Left lung (tissue), 10 donors: Measurements from ENCODE around the gene PCDHA3. TPM values are rescaled to one million over a fixed set of nuclear protein-coding genes. Genes with fewer than 3 reads are reported as not detected.
"Not testable (repeated sequence)": the region's sequence is repeated elsewhere in the genome, so short reads cannot be mapped to it uniquely, and the experiment has no call there.

Source experiments
- ATAC-seq: fragments of 200-7000 bp; cut with Tn5 transposase; one replicate; pipeline ENCODE4 v1.9.1; 2020; ENCODE audit warnings: moderate library complexity
- DNase-seq, 4 donors: peaks; one replicate each; pipeline ENCODE4 v3.0.0-alpha.2; 2013 to 2020
- H3K27ac ChIP-seq, 2 donors: fragments of 200-600 bp; sonication (generic) in 1 of 2; one replicate each; pipeline versions ENCODE4 v1.5.0 to v1.8.0; 2020 to 2021
- H3K27me3 ChIP-seq, 2 donors: fragments of 200-600 bp; sonication (generic) in 1 of 2; one replicate each; pipeline versions ENCODE4 v1.5.0 to v1.8.0; 2020 to 2021
- H3K36me3 ChIP-seq, 2 donors: fragments of 200-600 bp; sonication (generic) in 1 of 2; one replicate each; pipeline versions ENCODE4 v1.5.0 to v1.8.0; 2020 to 2021
- H3K4me1 ChIP-seq, 2 donors: fragments of 200-600 bp; one replicate each; pipeline ENCODE4 v1.8.0; 2021
- H3K4me3 ChIP-seq, 2 donors: fragments of 200-600 bp; sonication (generic) in 1 of 2; one replicate each; pipeline versions ENCODE4 v1.5.0 to v1.8.0; 2020 to 2021; ENCODE audit warnings: mild to moderate bottlenecking in 1 of 2
- H3K9me3 ChIP-seq, 2 donors: fragments of 200-600 bp; sonication (generic) in 1 of 2; one replicate each; pipeline versions ENCODE4 v1.5.0 to v1.8.0; 2020 to 2021
- intact Hi-C, 2 donors: fragments of 100-400 bp; cut with DNase I; formaldehyde crosslinking; loops; one replicate each; pipeline versions ENCODE4 v1.11.2 to v1.14.2; 2022
- polyA plus RNA-seq, 6 donors: library from polyadenylated mRNA; unstranded; fragments of 120-200 nt; gene quantifications; one replicate each; pipeline ENCODE4 v1.2.1, GENCODE V29; 2013; ENCODE audit not compliant: insufficient read length in 6 of 6
- total RNA-seq, 2 donors: library from RNA; stranded (reverse); fragmentation: NEBNext Ultra II Directional; extraction: Animal tissue kit (Norgen Biotek cat#: 25700); gene quantifications; one replicate each; pipeline ENCODE4 v1.2.1, GENCODE V29; 2021
- TF ChIP-seq, protein P1 (sequence below), 2 donors: fragments of 200-600 bp; sonication (generic) in 1 of 2; IDR thresholded peaks; one replicate each; pipeline versions ENCODE4 v1.5.0 to v1.8.0; 2021; ENCODE audit warnings: antibody characterized with exemption in 2 of 2
- donor health status: DM: no; HTN: yes; CAD: no.
- donor health status: DM: no; HTN: no; CAD: no.

The PCDHA3 gene
- total and polyA plus RNA-seq, 8 donors, result 0.21 to 0.73 (median 0.43) TPM

DNA sequence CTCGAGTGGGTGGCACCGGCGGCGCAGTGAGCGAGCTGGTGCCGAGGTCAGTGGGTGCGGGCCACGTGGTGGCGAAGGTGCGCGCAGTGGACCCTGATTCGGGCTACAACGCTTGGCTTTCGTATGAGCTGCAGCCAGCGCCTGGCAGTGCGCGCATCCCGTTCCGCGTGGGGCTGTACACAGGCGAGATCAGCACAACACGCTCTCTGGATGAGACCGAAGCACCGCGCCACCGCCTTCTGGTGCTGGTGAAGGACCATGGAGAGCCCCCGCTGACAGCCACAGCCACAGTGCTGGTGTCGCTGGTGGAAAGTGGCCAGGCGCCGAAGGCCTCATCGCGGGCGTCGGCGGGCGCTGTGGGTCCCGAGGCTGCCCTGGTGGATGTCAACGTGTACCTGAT, 22.6 kb downstream of the PCDHA3 start:
- H3K36me3 ChIP-seq, result no peaks in the 10 kb centered on the region
- H3K27ac ChIP-seq, result no peak overlapping the region
- intact Hi-C loops, result no loop called here
- ATAC-seq, result no peak
- DNase-seq, result peak in 1 of 4 donors; percentile 72
- H3K9me3 ChIP-seq, result peaks cover 0 to 46% of the 10 kb centered on the region in 2 donors
- TF ChIP-seq, protein P1, sequence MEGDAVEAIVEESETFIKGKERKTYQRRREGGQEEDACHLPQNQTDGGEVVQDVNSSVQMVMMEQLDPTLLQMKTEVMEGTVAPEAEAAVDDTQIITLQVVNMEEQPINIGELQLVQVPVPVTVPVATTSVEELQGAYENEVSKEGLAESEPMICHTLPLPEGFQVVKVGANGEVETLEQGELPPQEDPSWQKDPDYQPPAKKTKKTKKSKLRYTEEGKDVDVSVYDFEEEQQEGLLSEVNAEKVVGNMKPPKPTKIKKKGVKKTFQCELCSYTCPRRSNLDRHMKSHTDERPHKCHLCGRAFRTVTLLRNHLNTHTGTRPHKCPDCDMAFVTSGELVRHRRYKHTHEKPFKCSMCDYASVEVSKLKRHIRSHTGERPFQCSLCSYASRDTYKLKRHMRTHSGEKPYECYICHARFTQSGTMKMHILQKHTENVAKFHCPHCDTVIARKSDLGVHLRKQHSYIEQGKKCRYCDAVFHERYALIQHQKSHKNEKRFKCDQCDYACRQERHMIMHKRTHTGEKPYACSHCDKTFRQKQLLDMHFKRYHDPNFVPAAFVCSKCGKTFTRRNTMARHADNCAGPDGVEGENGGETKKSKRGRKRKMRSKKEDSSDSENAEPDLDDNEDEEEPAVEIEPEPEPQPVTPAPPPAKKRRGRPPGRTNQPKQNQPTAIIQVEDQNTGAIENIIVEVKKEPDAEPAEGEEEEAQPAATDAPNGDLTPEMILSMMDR (IDR thresholded peaks at IDR 0.05), result no peak
- no peak overlapping the region for H3K4me3 ChIP-seq
- peaks cover 21 to 79% of the 10 kb centered on the region in 2 donors for H3K27me3 ChIP-seq
- H3K4me1 ChIP-seq, result no peaks in the 10 kb centered on the region

DNA sequence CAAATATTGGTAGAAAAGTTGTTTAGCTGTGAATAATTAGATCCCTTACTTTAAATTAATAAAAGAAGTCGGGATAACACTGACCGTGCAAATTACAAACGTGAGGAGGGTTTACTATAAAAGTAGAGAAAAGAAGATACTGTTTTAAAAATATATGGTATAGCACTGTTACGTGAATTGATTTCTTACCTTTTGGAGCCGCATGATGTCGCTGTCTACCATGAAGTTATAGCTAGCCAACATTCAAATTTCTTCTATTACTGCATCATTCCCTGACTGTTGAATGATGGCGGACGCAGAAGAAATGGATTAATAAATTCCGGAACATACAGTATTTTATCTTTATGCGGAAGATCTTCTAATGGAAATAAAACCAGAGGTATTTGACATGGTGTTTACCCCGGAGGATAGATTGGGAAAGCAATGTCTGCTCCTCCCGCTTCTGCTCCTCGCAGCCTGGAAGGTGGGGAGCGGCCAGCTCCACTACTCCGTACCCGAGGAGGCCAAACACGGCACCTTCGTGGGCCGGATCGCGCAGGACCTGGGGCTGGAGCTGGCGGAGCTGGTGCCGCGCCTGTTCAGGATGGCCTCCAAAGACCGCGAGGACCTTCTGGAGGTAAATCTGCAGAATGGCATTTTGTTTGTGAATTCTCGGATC, 27.0 kb downstream of the PCDHA3 start, which contains the start of gene PCDHA6:
PCDHA6 (plus strand) TSS at position 257 of the 658 bp plus-strand sequence; CDS start at position 389, 132 bp downstream.
- H3K4me3 ChIP-seq, result no peak within 1 kb of the TSS

DNA sequence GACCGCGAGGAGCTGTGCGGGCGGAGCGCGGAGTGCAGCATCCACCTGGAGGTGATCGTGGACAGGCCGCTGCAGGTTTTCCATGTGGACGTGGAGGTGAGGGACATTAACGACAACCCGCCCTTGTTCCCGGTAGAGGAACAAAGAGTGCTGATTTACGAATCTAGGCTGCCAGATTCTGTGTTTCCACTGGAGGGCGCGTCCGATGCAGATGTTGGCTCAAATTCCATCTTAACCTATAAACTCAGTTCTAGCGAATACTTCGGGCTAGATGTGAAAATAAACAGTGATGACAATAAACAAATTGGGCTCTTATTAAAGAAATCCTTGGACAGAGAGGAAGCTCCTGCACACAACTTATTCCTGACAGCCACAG, 27.5 kb downstream of the PCDHA3 start:
- no peak for ATAC-seq
- Histone ChIP-seq H3K27ac (no peak overlapping the region), H3K9me3 (peaks cover 0 to 42% of the 10 kb centered on the region in 2 donors), H3K4me3 (no peak overlapping the region), H3K4me1 (no peaks in the 10 kb centered on the region), H3K36me3 (no peaks in the 10 kb centered on the region), H3K27me3 (peaks cover 21 to 76% of the 10 kb centered on the region in 2 donors)
- TF ChIP-seq, protein P1 (IDR thresholded peaks at IDR 0.05), result no peak
- no peak for DNase-seq
- intact Hi-C loops, result no loop called here

More for the DNA sequence above, 27.0 kb downstream of the PCDHA3 start, which contains the start of gene PCDHA6:
- DNase-seq (no peak), ATAC-seq (peak; percentile 30)
- TF ChIP-seq, protein P1 (IDR thresholded peaks at IDR 0.05), result no peak
- H3K9me3 ChIP-seq, result peaks cover 0 to 48% of the 10 kb centered on the region in 2 donors
- H3K4me1 ChIP-seq, result no peaks in the 10 kb centered on the region
- no peaks in the 10 kb centered on the region for H3K36me3 ChIP-seq
- intact Hi-C loops, result no loop called here
- no peak within 1 kb of the TSS for H3K27ac ChIP-seq
- H3K27me3 ChIP-seq, result peaks cover 21 to 81% of the 10 kb centered on the region in 2 donors

DNA sequence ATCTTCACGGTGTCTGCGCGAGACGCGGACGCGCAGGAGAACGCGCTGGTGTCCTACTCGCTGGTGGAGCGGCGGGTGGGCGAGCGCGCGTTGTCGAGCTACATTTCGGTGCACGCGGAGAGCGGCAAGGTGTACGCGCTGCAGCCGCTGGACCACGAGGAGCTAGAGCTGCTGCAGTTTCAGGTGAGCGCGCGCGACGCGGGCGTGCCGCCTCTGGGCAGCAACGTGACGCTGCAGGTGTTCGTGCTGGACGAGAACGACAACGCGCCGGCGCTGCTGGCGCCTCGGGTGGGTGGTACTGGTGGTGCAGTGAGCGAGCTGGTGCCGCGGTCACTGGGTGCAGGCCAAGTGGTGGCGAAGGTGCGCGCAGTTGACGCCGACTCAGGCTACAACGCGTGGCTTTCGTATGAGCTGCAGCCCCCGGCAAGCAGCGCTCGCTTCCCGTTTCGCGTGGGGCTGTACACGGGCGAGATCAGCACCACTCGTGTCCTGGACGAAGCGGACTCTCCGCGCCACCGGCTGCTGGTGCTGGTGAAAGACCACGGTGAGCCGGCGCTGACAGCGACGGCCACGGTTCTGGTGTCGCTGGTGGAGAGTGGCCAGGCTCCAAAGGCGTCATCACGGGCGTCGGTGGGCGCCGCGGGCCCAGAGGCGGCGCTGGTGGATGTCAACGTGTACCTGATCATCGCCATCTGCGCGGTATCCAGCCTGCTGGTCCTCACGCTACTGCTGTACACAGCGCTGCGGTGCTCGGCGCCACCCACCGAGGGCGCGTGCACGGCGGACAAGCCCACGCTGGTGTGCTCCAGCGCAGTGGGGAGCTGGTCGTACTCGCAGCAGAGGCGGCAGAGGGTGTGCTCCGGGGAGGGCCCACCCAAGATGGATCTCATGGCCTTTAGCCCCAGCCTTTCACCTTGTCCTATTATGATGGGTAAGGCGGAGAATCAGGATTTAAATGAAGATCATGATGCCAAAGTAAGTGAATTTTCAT, 28.9 kb downstream of the PCDHA3 start:
- H3K27ac ChIP-seq, H3K4me3 ChIP-seq, H3K36me3 ChIP-seq, ATAC-seq, H3K4me1 ChIP-seq, intact Hi-C loops: not testable (repeated sequence)
- H3K27me3 ChIP-seq, result peaks cover 21 to 78% of the 10 kb centered on the region in 2 donors
- peak in 1 of 4 donors; percentile 66 for DNase-seq
- peaks cover 0 to 41% of the 10 kb centered on the region in 2 donors for H3K9me3 ChIP-seq

DNA sequence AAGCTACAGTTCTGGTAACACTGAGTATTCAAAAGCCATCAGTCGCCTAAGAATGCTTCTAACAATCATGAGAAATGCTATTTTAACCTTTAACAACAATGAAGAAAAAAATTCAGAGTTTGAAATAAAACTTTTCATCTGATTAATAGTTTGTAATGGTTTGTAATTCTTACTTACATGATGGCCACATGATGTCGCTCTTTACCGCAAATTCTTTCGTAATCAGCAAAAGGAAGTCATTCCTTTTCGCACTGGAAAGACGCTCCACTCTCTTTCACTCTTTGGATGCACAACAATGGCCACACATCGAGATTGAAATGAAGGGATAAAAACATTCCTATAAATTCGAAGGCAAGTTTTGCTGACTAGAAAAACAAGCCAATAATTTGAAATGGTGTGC, 33.1 kb downstream of the PCDHA3 start, which contains the start of gene PCDHA7:
PCDHA7 (plus strand) TSS at position 277 of the 400 bp plus-strand sequence; CDS start at position 392, 115 bp downstream.
- Histone ChIP-seq H3K36me3 (no peaks in the 10 kb centered on the region), H3K27ac (no peak within 1 kb of the TSS), H3K4me3 (peak within 1 kb of the TSS in 1 of 2 donors; percentile 10), H3K9me3 (peaks cover 0 to 40% of the 10 kb centered on the region in 2 donors), H3K4me1 (no peaks in the 10 kb centered on the region), H3K27me3 (peaks cover 5 to 82% of the 10 kb centered on the region in 2 donors)
- intact Hi-C loops, result no loop called here
- TF ChIP-seq, protein P1 (IDR thresholded peaks at IDR 0.05), result no peak
- DNase-seq, result peak in 1 of 4 donors; percentile 10
- no peak for ATAC-seq

DNA sequence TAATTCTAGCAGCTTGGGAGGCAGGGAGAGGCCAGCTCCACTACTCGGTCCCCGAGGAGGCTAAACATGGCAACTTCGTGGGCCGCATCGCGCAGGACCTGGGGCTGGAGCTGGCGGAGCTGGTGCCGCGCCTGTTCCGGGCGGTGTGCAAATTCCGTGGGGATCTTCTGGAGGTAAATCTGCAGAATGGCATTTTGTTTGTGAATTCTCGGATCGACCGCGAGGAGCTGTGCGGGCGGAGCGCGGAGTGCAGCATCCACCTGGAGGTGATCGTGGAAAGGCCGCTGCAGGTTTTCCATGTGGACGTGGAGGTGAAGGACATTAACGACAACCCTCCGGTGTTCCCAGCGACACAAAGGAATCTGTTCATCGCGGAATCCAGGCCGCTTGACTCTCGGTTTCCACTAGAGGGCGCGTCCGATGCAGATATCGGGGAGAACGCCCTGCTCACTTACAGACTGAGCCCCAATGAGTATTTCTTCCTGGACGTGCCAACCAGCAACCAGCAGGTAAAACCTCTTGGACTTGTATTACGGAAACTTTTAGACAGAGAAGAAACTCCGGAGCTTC, 33.7 kb downstream of the PCDHA3 start:
- peaks cover 0 to 35% of the 10 kb centered on the region in 2 donors for H3K9me3 ChIP-seq
- peak in 1 of 4 donors; percentile 54 for DNase-seq
- H3K36me3 ChIP-seq, H3K4me1 ChIP-seq, intact Hi-C loops, H3K27ac ChIP-seq, ATAC-seq: not testable (repeated sequence)
- H3K27me3 ChIP-seq, result peaks cover 5 to 82% of the 10 kb centered on the region in 2 donors
- peak overlapping the region in 1 of 2 donors; percentile 10 for H3K4me3 ChIP-seq
